H7 (cell line): ENCODE results near the gene NOX3. TPM values are rescaled to one million over a fixed set of nuclear protein-coding genes. Genes with fewer than 3 reads are reported as not detected.
A peak's percentile ranks its signal among the peaks of the same experiment; 100 is the strongest.

Experiments
- DNase-seq: peaks from one replicate; pipeline ENCODE4 v3.0.0; 2012
- H3K27me3 ChIP-seq: 2 replicates; pipeline ENCODE4 v1.6.0; 2011; ENCODE audit warnings: mild to moderate bottlenecking, low read length; ENCODE audit not compliant: control insufficient read depth, insufficient read depth
- H3K36me3 ChIP-seq: replicated peaks from 2 replicates; pipeline ENCODE4 v1.5.1; 2011; ENCODE audit warnings: low read length; ENCODE audit not compliant: control insufficient read depth, insufficient read depth
- H3K4me3 ChIP-seq: 2 replicates; pipeline ENCODE4 v1.5.1; 2011; ENCODE audit warnings: low read depth, mild to moderate bottlenecking, control low read depth, low read length, moderate library complexity; ENCODE audit not compliant: insufficient read depth
- total RNA-seq: library from RNA; depleted of rRNA; stranded (reverse); fragments of >200 nt; shearing (Covaris generic); gene quantifications from 2 replicates; pipeline ENCODE4 v1.2.3, GENCODE V29; 2014

Gene NOX3
- total RNA-seq, 1 experiment from 2014 or later = not detected

- no peaks in the 10 kb centered on the region for H3K36me3 ChIP-seq
- H3K27me3 ChIP-seq = no peaks in the 10 kb centered on the region
- H3K4me3 ChIP-seq = no peak overlapping the region
- DNase-seq = no peak
Measured at GRCh38 chr6:155409391-155409790, 46.2 kb downstream of the NOX3 start.

- no peak overlapping the region for H3K4me3 ChIP-seq
- peak; percentile 29 for DNase-seq
Measured at GRCh38 chr6:155408981-155409380, 46.7 kb downstream of the NOX3 start.

DNA sequence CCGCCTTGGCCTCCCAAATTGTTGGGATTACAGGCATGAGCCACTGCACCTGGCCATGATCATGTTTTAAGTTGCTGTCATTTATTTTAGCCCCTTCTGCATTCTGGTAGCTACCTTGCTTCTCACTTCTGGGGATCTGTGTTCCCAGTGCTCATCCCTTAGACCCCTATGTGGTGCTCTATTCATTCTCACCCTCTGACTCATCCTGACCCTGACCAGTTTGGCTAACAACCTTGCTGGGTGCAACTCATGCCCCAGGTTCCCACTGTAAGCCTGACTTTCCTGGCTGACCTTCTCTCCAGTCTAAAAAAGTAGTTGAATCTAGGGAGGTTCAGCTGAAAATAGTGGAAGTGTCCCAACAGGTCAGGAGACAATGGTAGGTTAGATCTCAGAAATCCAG, 47.4 kb downstream of the NOX3 start:
- DNase-seq = no peak
- no peaks in the 10 kb centered on the region for H3K36me3 ChIP-seq
- H3K27me3 ChIP-seq = no peaks in the 10 kb centered on the region
- H3K4me3 ChIP-seq = no peak overlapping the region

More at GRCh38 chr6:155408981-155409380, 46.7 kb downstream of the NOX3 start:
- no peaks in the 10 kb centered on the region for H3K27me3 ChIP-seq
- no peaks in the 10 kb centered on the region for H3K36me3 ChIP-seq

DNA sequence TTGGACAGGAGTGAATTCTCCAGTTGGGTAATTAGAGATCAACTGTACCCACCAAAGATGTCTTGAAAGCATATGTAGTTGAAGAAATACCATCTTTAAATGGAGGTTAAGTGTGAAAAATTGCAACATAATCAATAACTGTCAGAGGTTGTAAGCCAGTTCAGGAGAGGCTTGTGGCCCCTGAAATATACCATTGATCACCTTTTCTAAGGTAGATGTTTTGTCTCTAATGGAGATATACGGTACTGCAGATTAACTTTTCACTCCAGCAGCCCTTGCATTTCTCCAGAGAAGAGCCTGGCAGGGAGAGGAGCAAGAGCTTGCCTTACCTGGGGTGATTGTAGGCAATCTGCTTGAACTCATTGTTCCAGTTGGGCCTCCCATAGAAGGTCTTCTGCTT, 48.8 kb downstream of the NOX3 start:
- Histone ChIP-seq H3K27me3 (no peaks in the 10 kb centered on the region), H3K4me3 (no peak overlapping the region), H3K36me3 (no peaks in the 10 kb centered on the region)
- DNase-seq = no peak

DNA sequence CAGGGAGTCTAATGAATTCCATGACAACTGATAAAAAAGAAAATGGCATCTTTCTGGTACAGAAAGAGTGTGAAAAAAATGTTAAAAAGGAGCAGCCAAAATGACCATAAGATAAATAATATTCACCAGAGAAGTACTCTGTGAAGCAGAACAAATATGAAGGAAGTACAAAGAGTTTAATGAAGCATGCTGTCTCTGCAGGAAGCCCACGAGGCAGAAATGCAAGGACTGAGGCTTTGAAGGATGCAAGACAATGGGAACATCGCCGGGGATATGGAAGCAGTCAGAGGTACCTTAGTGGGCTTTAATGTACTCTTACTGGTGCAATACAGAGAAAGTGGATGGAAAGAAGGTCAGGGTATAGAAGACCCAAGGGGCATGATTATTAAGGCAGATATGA, 50.7 kb downstream of the NOX3 start:
- Histone ChIP-seq H3K36me3 (no peaks in the 10 kb centered on the region), H3K27me3 (no peaks in the 10 kb centered on the region), H3K4me3 (no peak overlapping the region)
- DNase-seq = no peak

GRCh38 chr6:155402656-155403304, 52.9 kb downstream of the NOX3 start:
- Histone ChIP-seq H3K36me3 (no peaks in the 10 kb centered on the region), H3K27me3 (no peaks in the 10 kb centered on the region), H3K4me3 (no peak overlapping the region)
- no peak for DNase-seq

DNA sequence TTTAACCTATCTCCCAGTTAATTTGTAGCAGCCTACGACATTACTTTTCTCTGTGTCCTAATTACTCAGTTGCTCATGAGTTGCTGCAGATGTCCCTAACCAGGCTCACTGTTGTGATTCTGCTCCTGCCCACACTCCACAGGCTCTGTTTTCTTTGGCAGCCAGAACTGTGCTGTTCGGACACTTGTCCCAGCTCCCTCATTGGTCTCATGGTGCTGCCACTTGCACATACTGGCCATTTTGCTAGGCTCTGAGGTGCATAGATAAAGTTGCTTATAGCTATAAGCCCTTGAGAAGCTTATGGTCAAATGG, 55.0 kb downstream of the NOX3 start:
- DNase-seq = no peak
- no peaks in the 10 kb centered on the region for H3K27me3 ChIP-seq
- no peak overlapping the region for H3K4me3 ChIP-seq
- no peaks in the 10 kb centered on the region for H3K36me3 ChIP-seq

DNA sequence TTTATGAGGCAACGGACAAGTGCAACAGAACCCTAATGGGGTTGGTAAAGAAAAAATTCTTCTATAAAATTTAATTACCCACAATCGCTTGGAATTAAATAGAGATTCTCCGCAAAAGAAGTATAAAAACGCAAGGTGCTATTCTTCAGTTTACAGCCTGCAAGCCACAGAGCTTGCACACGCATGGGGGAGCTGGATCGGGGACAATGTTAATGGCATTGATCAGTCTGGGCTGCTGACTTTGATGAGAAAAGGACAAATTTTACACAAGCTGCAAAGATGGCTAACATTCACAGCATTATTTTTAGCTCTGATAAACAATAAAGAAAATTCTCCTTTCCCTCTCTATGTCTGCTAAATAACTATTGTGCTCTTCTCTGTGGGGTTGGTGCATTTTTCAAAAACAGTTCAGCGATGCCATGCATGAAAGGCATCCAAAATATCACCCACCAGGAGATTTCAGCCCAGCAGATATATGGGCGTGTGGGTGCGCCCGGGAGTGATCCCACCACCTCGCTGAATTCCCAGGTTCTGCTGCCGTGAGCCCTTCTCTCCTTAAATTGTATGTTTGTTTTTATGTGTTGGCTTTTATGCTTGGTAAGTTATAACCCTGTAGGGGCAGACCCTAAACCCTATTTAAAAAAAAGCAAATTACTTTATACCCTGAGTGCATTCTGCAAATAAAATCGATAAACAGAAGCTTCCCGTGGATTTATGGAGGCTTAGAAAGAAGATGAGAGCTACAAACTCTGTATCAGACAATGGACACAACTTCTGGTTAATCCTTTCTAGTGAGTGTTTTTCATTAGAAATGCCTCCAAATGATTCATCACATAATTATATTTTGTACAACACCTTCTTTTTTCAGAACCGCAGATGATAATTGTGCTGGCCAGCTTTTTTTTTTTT, 55.6 kb downstream of the NOX3 start:
- no peaks in the 10 kb centered on the region for H3K36me3 ChIP-seq
- no peak for DNase-seq
- no peaks in the 10 kb centered on the region for H3K27me3 ChIP-seq
- H3K4me3 ChIP-seq = no peak overlapping the region

- Histone ChIP-seq H3K4me3 (no peak overlapping the region), H3K36me3 (no peaks in the 10 kb centered on the region), H3K27me3 (no peaks in the 10 kb centered on the region)
- no peak for DNase-seq
Measured at GRCh38 chr6:155399062-155399744, 56.4 kb downstream of the NOX3 start.

- DNase-seq = no peak
- Histone ChIP-seq H3K4me3 (no peak overlapping the region), H3K27me3 (no peaks in the 10 kb centered on the region), H3K36me3 (no peaks in the 10 kb centered on the region)
Measured at GRCh38 chr6:155398701-155399061, 57.0 kb downstream of the NOX3 start.

DNA sequence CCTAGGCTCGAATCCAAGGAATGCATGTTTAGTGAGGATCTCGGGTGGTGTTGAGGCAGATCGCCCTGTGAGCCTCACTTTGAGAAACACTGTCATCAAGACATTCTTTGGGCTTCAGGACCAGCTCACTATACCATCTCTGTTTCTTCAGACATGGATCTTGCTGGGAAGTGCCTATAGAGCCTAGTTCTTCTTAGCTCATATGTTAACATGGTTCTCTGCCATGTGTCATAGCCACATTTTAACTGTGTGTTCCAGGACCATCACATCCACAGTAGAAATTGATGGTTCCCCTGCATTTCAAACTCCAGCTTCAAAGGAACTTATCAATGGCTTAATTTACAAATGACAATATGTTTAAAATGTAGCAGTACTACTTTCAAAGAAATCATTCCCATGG, 57.4 kb downstream of the NOX3 start:
- no peak for DNase-seq
- no peaks in the 10 kb centered on the region for H3K27me3 ChIP-seq
- no peaks in the 10 kb centered on the region for H3K36me3 ChIP-seq
- no peak overlapping the region for H3K4me3 ChIP-seq

- no peaks in the 10 kb centered on the region for H3K36me3 ChIP-seq
- H3K4me3 ChIP-seq = no peak overlapping the region
- H3K27me3 ChIP-seq = no peaks in the 10 kb centered on the region
- no peak for DNase-seq
Measured at GRCh38 chr6:155397172-155397705, 58.4 kb downstream of the NOX3 start.

- Histone ChIP-seq H3K27me3 (no peaks in the 10 kb centered on the region), H3K4me3 (no peak overlapping the region), H3K36me3 (no peaks in the 10 kb centered on the region)
- DNase-seq = no peak
Measured at GRCh38 chr6:155396605-155397004, 59.0 kb downstream of the NOX3 start.

- Histone ChIP-seq H3K36me3 (no peaks in the 10 kb centered on the region), H3K27me3 (no peaks in the 10 kb centered on the region), H3K4me3 (no peak overlapping the region)
- no peak for DNase-seq
Measured at GRCh38 chr6:155395339-155395738, 60.3 kb downstream of the NOX3 start.

DNA sequence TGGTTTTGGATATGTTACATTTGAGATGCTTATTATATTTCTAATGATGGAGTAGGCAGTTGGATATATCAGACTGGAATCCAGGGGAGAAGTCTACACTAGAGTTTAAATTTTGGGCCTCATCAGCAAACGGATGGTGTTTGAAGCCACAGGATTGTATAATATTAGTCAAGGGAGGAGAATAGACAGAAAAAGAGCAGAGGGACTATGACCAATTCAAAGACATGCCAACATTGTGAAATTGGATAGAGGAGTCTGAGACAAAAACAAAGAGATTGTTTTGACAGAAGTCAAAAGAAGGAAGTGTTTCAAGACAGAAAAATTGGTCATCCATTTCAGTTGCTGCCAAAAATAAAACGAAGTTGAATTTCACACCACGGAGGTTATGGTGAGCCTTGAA, 66.5 kb downstream of the NOX3 start:
- no peak overlapping the region for H3K4me3 ChIP-seq
- no peaks in the 10 kb centered on the region for H3K36me3 ChIP-seq
- H3K27me3 ChIP-seq = no peaks in the 10 kb centered on the region
- DNase-seq = no peak
